GM15510 (cell line): ENCODE measurements around the gene TSKU.

Experiments
- POLR2A ChIP-seq: IDR thresholded peaks from 3 replicates; pipeline ENCODE4 v1.6.1; 2011; ENCODE audit warnings: borderline replicate concordance; ENCODE audit not compliant: insufficient read length; ENCODE audit errors: extremely low read depth

TSKU gene

DNA sequence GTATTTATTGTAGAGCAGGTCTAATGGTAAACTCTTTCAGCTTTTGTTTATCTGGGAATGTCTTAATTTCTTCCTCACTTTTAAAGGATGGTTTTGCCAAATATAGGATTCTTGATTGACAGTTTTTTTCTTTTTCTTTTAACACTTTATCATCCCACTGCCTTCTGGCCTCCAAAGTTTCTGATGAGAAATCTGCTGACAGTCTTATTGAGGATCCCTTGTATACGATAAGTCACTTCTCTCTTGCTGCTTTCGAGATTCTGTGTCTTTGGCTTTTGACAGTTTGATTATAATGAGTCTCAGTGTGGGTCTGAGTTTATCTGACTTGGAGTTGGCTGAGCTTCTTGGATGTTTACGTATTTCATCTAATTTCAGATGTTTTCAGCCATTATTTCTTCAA is 6.7 kb upstream of the TSKU start:
- no peak for TF ChIP-seq POLR2A

- TF ChIP-seq POLR2A = no peak
Observed at GRCh38 chr11:76777305-76777704, 5.9 kb upstream of the TSKU start.

DNA sequence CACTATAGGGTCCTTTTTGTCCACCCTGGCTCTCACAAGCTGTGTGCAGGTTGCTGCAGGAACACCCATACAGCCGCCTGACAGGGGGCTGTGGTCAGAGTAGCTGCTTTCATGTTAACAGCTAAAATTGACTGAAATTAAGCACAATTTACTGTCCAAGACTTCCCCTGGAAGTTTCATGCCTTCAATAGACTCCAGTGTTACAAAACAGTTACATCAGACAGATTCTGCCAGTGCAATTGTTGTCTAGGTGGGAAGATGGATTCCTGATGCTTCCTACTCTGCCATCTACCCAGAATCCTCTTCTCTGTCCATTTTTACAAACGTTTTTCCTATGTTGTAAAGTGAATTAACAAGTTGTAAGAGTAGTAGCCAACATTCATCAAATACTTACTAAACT is 5.3 kb upstream of the TSKU start:
- no peak for TF ChIP-seq POLR2A

DNA sequence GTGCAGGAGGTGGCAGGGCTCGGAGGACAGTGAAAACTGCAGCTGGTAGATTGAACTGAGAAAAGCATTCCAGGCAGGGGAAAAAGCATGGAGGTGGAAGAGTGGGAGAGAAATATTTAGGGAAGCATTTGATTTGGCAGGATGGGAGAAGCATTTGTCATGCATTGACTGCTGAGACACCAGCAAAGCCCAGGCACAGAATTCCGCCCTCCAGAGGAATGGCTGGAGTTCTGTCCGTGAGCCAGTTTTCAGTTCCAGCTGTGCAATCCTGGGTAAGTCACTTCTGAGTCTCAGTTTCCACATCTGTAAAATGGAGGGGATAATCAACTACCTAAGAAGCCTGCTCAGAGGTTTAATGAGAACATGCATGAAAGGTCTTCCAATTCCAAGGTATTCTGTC is 4.3 kb upstream of the TSKU start:
- no peak for TF ChIP-seq POLR2A

GRCh38 chr11:76781046-76781801 is 1.9 kb upstream of the TSKU start:
- no peak for TF ChIP-seq POLR2A

- no peak for TF ChIP-seq POLR2A
Observed at GRCh38 chr11:76781807-76782530, 1.2 kb upstream of the TSKU start.

DNA sequence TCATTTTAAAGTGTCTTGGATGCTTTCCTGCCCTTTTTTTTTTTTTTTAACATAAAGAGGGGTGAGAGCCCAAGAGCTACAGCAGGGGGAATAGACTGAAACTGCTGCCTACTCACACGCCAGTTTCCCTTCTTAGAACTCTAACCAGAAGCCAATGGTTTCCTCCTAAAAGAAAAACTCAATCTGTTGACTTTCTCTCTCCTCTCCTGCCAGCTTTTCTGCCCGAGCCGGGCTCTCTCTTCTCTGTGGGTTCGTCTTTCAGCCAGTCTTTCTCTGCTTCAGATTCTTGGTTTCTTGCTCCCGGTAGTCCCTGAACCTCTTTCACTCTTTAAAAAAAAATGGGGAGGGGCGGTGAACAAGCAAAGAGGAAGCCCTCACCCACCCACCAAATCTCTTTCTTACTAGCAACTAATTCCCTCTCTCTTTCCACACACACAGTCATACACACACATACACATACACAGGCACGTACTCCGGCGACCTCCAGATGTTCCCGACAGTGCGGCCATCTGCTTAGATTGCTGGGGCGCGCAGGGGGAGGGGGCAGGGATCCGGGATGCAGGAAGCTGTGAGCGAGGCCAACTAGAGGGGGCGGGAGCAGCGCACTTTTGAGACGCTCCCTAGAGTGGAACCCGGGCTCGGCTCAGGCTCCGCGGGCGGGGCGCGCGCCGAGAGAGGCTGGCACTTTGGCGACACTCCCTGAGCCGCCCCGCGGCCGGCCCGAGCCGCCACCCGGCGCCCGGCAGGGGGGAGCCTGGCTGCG is 444 bp upstream of the TSKU start:
- no peak for TF ChIP-seq POLR2A

- TF ChIP-seq POLR2A = no peak
Observed at GRCh38 chr11:76783896-76784813, 999 bp downstream of the TSKU start.

GRCh38 chr11:76785513-76785912 is 2.4 kb downstream of the TSKU start:
- no peak for TF ChIP-seq POLR2A

GRCh38 chr11:76786016-76786415 is 2.9 kb downstream of the TSKU start:
- TF ChIP-seq POLR2A = no peak

DNA sequence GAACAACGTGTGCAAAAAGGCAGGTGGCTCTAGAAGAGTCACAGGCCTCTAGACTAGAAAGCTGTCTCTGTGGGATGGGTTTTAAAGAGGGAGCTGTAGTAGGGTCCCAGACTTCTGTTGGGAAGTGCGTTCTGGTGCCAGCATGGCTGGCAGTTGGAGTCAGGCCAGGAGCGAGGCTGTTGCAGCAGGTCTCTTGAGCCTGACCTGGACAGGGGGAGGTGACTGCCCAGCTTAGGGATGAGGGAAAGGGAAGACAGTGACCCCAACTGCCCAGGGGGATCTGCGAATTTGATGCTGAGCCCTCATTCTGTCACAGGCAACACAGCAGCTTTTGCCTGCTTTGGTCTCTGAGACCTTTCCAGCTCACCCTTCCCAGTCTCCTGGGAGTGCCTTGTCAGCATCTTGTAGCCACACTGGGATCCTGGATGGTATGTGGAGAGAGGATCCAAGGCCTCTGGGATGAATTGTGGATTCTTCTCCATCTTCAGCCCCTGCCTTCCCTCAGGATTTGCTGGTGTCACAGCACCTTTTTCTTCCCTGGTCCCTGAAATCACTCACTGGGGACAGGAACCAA is 3.4 kb downstream of the TSKU start:
- TF ChIP-seq POLR2A = no peak

- TF ChIP-seq POLR2A = no peak
Observed at GRCh38 chr11:76787271-76787670, 4.1 kb downstream of the TSKU start.

GRCh38 chr11:76787911-76788596 is 4.9 kb downstream of the TSKU start:
- TF ChIP-seq POLR2A = no peak
